ENCODE data around the gene ARHGEF10L.

GRCh38 chr1:17575797-17576518 is 36.5 kb downstream of the ARHGEF10L start:
- TF ChIP-seq CTCF (IDR thresholded peaks at IDR 0.05) (no peak), POLR2A (IDR thresholded peaks at IDR 0.05) (no peak)
